A673 (cell line): ENCODE results near the gene CST8. TPM values are rescaled to one million over a fixed set of nuclear protein-coding genes. Genes with fewer than 3 reads are reported as not detected.

ENCODE experiments used
- BruUV-seq: library from RNA; stranded (reverse); fragments of 400-500 nt; replicated peaks from 2 replicates; lab custom pipeline; 2021; lab: Mats Ljungman, UMichigan
- CTCF ChIA-PET: fragments of 300-600 bp; sonication (Branson Sonifier 250); formaldehyde crosslinking; loops from one replicate; lab custom pipeline; 2022; ENCODE audit warnings: antibody characterized with exemption; lab: Charles Lee
- POLR2A ChIA-PET: fragments of 300-600 bp; sonication (Branson Sonifier 250); formaldehyde crosslinking; loops from one replicate; lab custom pipeline; 2022; ENCODE audit warnings: antibody characterized with exemption; ENCODE audit not compliant: low non-redundant PET; lab: Charles Lee
- DNase-seq: peaks from one replicate; pipeline ENCODE4 v3.0.0-alpha.2; 2015; ENCODE audit warnings: low spot score
- H3K27ac ChIP-seq: fragments of 200-600 bp; sonication (generic); 2 replicates; pipeline ENCODE4 v1.5.1; 2016; ENCODE audit warnings: mixed run types, low read depth, mild to moderate bottlenecking, mixed read lengths, antibody characterized with exemption, low read length; ENCODE audit not compliant: poor library complexity, severe bottlenecking
- H3K27me3 ChIP-seq: fragments of 200-600 bp; sonication (generic); replicated peaks from 2 replicates; pipeline ENCODE4 v1.6.1; 2017; ENCODE audit warnings: mixed run types, low read depth, mild to moderate bottlenecking, mixed read lengths, antibody characterized with exemption, low read length; ENCODE audit not compliant: insufficient read depth, poor library complexity
- H3K36me3 ChIP-seq: fragments of 200-600 bp; sonication (generic); 2 replicates; pipeline ENCODE4 v1.6.1; 2016; ENCODE audit warnings: mixed run types, mild to moderate bottlenecking, mixed read lengths, antibody characterized with exemption, low read length; ENCODE audit not compliant: insufficient read depth, poor library complexity, severe bottlenecking
- H3K4me1 ChIP-seq: fragments of 200-600 bp; sonication (generic); 2 replicates; pipeline ENCODE4 v1.6.1; 2017; ENCODE audit warnings: mixed run types, mild to moderate bottlenecking, mixed read lengths, antibody characterized with exemption, low read length; ENCODE audit not compliant: insufficient read depth, poor library complexity, severe bottlenecking
- H3K4me3 ChIP-seq: fragments of 200-600 bp; sonication (generic); 2 replicates; pipeline ENCODE4 v1.5.1; 2016; ENCODE audit warnings: low read depth, mixed run types, mild to moderate bottlenecking, mixed read lengths, low read length; ENCODE audit not compliant: poor library complexity, severe bottlenecking
- H3K9me3 ChIP-seq: fragments of 200-600 bp; sonication (generic); 2 replicates; pipeline ENCODE4 v1.6.1; 2016; ENCODE audit warnings: mixed run types, low read depth, mild to moderate bottlenecking, mixed read lengths, antibody characterized with exemption, low read length; ENCODE audit not compliant: poor library complexity, severe bottlenecking
- CTCF ChIP-seq: fragments of 300-800, 200-600 bp; sonication (generic); conservative IDR thresholded peaks from 2 replicates; pipeline ENCODE4 v1.5.1; 2017; ENCODE audit warnings: low read depth, mild to moderate bottlenecking, antibody characterized with exemption, low read length, moderate library complexity, mixed read lengths
- EZH2 ChIP-seq: fragments of 200-600 bp; sonication (generic); IDR thresholded peaks from 2 replicates; pipeline ENCODE4 v1.6.1; 2017; ENCODE audit warnings: borderline replicate concordance, low read depth, mild to moderate bottlenecking, mixed read lengths, antibody characterized with exemption, low read length; ENCODE audit not compliant: poor library complexity, severe bottlenecking
- intact Hi-C: fragments of 100-400 bp; cut with micrococcal nuclease; formaldehyde crosslinking; loops from one replicate; pipeline ENCODE4 v1.10.0; 2022; ENCODE audit not compliant: unreplicated experiment
- total RNA-seq: library from RNA; stranded (reverse); gene quantifications from 2 replicates; pipeline ENCODE4 v1.2.3, GENCODE V29; 2021

The CST8 gene
- total RNA-seq, 1 experiment from 2014 or later, result not detected

- Histone ChIP-seq H3K27ac (no peak overlapping the region), H3K36me3 (no peaks in the 10 kb centered on the region), H3K27me3 (no peaks in the 10 kb centered on the region), H3K4me3 (no peak overlapping the region), H3K9me3 (no peaks in the 10 kb centered on the region), H3K4me1 (no peaks in the 10 kb centered on the region)
- no TSS peak for BruUV-seq
- POLR2A ChIA-PET, result no interaction called here
- intact Hi-C loops, result no loop called here
- TF ChIP-seq CTCF (no peak), EZH2 (no peak)
- CTCF ChIA-PET, result no interaction called here
- no peak for DNase-seq
Measured at GRCh38 chr20:23488470-23488869, 2.4 kb upstream of the CST8 start.

DNA sequence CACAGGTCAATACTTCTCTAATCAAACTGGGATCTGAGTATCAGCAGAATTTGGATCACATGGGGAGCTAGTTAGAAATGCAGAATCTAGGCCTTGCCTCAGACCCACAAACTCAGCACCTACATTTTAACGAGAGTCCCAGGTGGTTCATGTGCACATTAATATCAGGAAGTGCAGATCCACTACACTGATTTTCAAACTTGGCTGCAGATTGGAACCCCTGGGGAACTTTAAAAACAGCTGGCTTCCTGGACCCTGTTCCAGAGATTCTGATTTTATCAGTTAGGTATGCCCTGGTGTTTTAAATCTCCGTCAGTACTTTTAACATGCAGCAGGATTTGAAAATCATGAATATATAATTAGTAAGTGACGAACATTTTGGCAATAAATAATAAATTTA, 1.9 kb upstream of the CST8 start:
- BruUV-seq, result no TSS peak
- CTCF ChIA-PET, result no interaction called here
- Histone ChIP-seq H3K27me3 (no peaks in the 10 kb centered on the region), H3K9me3 (no peaks in the 10 kb centered on the region), H3K27ac (no peak overlapping the region), H3K4me3 (no peak overlapping the region), H3K36me3 (no peaks in the 10 kb centered on the region), H3K4me1 (no peaks in the 10 kb centered on the region)
- TF ChIP-seq CTCF (no peak), EZH2 (no peak)
- intact Hi-C loops, result no loop called here
- DNase-seq, result no peak
- POLR2A ChIA-PET, result no interaction called here

GRCh38 chr20:23492292-23492691, 1.4 kb downstream of the CST8 start:
- no peaks in the 10 kb centered on the region for H3K27me3 ChIP-seq
- POLR2A ChIA-PET, result no interaction called here
- H3K9me3 ChIP-seq, result no peaks in the 10 kb centered on the region

More at GRCh38 chr20:23492292-23492691, 1.4 kb downstream of the CST8 start:
- no peak for DNase-seq
- H3K36me3 ChIP-seq, result no peaks in the 10 kb centered on the region
- no peaks in the 10 kb centered on the region for H3K4me1 ChIP-seq
- BruUV-seq, result no TSS peak
- intact Hi-C loops, result no loop called here
- H3K27ac ChIP-seq, result no peak overlapping the region
- CTCF ChIA-PET, result no interaction called here
- H3K4me3 ChIP-seq, result no peak overlapping the region
- TF ChIP-seq CTCF (no peak), EZH2 (no peak)
